Measurements from ENCODE around the gene TSTD2.

Gene TSTD2

GRCh38 chr9:97562542-97562941, 70.6 kb downstream of the TSTD2 start:
- DNase-seq (ENCODE audit: low spot score) = no peak

DNA sequence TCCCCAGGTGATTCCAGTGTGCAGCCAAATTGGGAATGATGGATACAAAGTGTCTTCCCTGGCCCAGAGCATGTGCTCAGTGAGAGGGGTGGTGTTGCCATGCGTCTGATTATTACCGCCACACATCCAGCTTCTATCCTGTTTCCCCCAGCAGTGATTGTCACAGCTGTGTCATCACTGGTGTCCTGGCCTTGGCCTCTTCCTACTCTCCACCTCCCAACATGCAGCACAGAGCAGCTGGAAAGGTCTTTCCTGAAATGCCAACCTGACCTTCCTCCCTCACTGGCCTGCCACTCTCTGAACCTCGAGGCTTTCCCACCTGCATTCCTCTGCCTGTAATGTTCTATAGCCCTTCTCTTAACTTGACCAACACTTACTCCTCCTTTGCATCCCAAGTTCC, 71.7 kb downstream of the TSTD2 start:
- no peak for DNase-seq (ENCODE audit: low spot score)

DNA sequence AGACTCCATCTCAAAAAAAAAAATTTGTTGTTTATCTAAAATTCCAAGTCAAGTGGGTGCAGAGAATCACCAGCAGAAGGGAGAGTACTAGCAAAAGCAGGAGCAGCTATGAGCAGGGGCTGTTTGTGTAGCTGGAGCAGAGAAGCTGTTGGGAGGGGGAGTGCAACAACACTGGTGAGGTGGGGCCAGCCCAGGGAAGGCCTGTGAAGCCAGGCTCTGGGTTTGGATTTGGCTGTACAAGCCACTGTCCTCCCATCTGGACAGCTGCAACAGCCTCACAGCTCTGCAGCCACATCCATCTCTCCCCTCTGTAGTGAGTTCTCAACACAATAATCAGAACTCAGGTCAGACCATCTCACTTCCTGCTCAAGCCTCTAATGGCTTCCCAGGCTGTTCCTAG, 72.3 kb downstream of the TSTD2 start:
- no peak for DNase-seq (ENCODE audit: low spot score)

DNA sequence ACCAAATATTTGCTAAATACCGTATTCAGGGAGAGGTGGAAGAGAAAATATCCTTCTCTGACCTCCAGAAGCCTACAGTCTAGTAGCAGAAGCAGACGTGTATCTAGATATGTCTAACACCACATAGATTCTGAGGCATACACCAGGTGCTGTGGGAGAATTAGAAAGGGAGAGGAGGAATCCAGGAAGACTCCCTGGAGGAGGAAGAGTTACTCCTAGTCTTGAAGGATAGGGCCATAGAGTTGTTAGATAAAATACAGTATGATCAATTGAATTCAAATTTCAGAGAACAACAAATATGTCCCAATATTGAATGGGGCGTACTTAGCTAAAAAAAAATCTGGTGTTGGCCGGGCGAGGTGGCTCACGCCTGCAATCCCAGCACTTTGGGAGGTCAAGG, 73.0 kb downstream of the TSTD2 start:
- DNase-seq (ENCODE audit: low spot score) = no peak

DNA sequence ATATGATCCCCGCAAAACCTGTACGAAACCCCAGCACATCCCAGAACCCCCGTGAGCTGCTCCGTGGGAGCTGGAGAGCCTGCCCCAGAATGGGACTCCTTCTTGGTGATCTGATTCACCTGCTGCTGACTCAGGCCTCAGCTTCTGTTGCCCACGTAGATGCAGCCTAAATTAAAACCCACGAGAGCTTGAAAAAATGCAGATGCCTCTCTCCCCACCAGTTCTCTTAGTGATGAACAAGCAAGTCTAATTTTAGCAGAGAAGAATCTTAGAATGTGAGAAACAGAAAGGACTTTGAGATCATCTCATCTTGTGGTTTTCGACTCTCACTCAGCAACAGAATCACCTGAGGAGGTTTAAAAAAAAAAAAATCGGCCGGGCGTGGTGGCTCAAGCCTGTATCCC, 74.1 kb downstream of the TSTD2 start:
- DNase-seq (ENCODE audit: low spot score) = no peak

GRCh38 chr9:97558701-97559101, 74.5 kb downstream of the TSTD2 start:
- DNase-seq (ENCODE audit: low spot score) = no peak

- DNase-seq (ENCODE audit: low spot score) = peak; percentile 72
Observed at GRCh38 chr9:97557606-97558095, 75.5 kb downstream of the TSTD2 start.

- DNase-seq (ENCODE audit: low spot score) = peak; percentile 46
Observed at GRCh38 chr9:97556721-97557605, 76.2 kb downstream of the TSTD2 start.

GRCh38 chr9:97556036-97556720, 77.0 kb downstream of the TSTD2 start:
- no peak for DNase-seq (ENCODE audit: low spot score)

DNA sequence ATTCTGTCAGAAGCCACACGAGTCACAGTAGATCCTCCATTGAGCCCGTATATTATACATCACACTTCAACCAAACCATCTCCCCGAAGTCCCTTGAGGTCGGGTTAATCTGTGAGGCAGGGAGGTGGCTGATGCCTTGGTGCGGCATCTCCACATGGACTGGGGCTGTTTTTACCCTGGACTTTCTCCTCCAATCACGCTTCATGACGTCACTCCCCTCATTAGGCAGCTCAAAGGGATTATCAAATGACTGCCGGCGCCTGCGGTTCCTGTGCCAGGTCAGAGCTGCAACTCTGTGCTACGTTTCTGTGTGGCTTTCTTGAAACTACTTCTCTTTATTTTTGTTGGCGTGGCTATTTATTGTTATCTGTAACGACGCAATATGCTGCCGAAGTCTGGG, 78.0 kb downstream of the TSTD2 start:
- no peak for DNase-seq (ENCODE audit: low spot score)

DNA sequence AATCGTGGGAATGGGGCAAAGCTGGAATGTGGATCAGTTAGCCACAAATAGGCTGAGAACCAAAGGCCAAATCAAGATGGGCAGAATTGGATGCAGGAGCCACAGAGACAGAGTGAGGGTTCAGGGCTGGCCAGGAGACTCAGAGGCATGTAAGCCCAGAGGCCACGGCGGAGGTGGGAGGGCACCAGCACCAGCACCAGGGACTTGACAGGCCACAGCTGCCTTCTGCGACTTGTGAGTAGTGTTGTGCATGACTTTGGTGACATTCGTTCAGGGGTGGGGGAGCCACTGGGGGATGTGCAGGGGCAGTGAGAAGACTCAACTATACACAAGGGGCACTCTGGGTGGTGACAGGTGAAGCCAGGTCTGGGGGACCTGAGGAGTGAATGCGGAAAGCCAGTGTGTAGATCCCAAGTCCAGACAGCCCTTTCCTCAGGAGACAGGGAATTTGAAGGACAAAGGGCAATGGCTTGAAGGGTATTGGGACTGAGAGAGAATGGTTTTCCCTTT, 78.5 kb downstream of the TSTD2 start:
- DNase-seq (ENCODE audit: low spot score) = no peak

GRCh38 chr9:97553841-97554240, 79.3 kb downstream of the TSTD2 start:
- DNase-seq (ENCODE audit: low spot score) = no peak

DNA sequence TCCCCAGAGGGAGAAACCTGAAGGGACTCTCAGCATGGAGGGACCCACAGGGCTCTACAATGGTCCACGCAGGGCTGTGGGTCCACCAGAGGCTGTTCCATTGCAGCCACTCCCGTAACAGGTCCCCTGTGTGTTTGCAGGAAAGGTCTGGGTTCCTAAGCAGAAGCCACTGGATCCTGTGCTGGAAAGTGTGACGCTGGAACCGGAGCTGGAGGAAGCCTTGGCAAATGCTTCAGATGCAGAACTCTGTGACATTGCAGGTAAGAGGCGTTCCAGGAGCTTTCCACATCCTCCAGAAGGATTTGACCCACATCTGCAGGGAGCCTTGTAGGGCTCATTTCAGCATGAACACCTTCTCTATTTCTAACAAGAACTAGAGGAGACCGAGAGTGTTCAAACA, 80.0 kb downstream of the TSTD2 start:
- no peak for DNase-seq (ENCODE audit: low spot score)

DNA sequence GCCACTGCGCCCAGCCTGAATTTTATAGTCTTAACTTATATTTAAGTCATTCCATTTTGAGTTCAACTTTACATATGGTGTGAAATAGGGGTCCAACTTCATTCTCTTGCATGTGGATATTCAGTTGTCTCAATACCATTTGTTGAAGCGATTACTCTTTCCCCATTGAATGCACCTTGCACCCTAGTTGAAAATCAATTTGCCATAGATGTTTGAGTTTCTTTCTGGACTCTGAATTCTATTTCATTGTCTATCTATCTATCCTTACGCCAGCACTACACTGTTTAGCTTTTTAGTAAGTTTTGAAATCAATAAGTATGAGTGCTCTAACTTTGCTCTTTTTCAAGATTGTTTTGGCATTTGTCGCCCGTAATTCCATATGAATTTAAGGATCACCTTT, 81.9 kb downstream of the TSTD2 start:
- DNase-seq (ENCODE audit: low spot score) = no peak

DNA sequence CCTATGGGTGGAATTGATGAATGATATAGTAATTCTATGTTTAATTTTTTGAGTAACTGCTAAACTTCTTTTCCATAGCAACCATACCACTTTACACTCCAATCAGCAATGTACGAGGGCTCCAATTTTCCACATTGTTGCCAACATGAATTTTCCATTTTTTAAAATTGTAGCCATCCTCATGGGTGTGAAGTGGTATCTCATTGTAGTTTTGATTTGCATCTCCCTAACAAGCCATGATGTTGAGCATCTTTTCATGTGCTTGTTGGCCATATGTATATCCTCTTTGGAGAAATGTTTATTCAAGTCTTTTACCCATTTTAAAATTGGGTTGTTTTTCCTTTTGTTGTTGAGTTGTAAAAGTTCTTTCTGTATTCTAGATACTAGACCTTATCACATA, 82.8 kb downstream of the TSTD2 start:
- DNase-seq (ENCODE audit: low spot score) = no peak
